Activated naive CD4-positive, alpha-beta T cell treated with anti-CD3 and anti-CD28 coated beads, Interleukin-2, amount 50 U/mL, for 16 hours (primary cell): Measurements from ENCODE around the gene TMC1.
"Not testable (repeated sequence)": the region's sequence is repeated elsewhere in the genome, so short reads cannot be mapped to it uniquely, and the experiment has no call there.

Experiments
- DNase-seq: peaks from one replicate; pipeline ENCODE4 v3.0.0-alpha.2; 2020

Gene TMC1

DNA sequence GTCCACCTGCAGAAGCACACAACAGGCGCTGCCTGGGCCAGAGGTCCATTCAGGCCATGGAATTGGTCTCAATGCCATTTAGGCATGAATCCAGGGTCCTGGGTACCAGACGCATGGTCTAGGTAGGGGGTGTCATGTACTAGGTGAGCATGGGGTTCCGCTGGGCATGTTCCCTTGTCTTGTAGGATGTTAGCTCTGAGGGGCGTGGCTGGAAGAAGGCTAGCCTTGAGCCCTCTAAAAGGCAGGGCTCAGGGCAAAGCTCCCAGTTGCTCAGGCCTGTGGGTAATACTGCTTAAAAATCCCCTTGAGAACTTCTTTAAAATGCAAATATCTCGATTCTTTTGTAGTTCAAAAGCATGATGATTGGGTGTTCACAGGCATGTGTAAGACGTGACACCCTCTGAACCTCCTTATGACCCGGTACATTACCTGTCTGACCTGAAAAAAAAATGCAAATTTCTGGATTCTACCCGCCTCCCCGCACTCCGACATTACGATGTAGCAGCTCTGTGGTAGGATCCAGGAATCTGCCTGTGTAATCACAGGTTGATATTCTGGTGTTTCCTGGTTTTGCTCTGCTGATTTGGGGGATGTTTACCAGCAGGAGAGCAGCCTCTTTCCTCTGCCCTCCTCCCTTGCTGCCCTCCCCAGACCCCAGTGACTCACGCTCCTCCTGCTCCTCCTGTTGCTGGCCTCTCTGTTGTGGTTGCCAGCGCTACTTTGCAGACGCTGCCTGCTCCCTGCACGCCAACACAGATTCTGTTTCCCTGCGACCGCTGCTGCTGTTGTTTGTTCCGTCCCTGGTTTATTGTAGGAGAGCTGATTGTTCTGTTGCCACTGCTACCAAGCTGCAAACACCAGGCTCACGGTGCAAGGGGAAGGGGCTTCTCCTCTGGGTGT lies 5.7 kb downstream of the TMC1 start:
- peak; percentile 74 for DNase-seq

DNA sequence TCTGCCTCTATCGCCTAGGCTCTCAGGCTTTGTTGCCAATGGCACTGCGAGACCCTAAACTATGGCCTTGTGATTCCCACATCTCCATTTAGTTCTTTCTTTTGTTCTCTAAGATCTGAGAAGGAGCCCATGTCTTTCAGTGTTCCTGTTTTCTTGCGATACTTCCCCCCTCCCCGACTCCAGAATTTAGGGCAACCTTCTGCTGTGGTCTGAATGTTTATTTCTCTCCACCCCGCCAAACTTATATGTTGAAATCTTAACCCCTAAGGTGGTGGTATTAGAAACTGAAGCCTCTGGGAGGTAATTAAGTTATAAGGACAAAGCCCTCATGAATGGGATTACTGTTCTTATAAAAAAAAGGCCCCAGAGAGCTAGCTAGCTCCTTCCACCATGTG lies 6.4 kb downstream of the TMC1 start:
- no peak for DNase-seq

DNA sequence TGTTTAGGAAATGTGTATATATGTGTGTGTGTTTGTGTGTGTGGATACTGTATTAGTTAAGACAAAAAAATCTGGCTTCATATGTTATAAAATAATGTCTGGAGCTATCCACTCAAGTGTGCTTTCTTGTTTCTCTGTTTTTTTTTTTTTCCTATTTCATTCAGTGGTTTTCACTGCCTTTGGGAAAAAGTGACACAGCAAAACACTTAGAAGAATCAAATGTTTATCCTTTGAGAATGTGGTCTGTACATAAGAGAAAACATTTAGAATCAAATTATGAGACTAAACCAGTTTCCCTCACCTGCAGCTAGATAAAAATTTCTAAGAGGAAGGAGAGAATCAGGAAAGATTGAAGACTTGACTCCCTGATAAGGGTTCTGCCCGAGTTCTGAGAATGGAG lies 8.1 kb downstream of the TMC1 start:
- no peak for DNase-seq

DNA sequence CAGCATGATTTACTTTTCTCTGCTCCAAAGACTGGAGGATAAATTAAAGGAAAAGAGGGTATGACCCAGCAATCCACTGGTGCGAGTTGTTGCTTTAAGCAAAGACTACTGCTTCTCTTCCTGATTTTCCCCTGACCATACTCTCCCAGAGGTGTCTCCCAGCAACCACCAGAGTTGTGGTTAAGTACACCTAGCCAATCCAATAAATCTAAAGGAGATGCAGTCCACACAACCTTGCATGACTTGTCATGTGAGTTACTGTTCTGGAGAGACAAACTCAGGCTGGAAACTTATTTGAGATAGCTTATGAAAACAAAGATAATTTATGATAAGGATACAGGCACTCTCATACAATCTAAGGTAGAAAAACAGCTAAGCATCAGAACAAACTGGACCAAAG lies 11.9 kb downstream of the TMC1 start:
- DNase-seq: no peak

DNA sequence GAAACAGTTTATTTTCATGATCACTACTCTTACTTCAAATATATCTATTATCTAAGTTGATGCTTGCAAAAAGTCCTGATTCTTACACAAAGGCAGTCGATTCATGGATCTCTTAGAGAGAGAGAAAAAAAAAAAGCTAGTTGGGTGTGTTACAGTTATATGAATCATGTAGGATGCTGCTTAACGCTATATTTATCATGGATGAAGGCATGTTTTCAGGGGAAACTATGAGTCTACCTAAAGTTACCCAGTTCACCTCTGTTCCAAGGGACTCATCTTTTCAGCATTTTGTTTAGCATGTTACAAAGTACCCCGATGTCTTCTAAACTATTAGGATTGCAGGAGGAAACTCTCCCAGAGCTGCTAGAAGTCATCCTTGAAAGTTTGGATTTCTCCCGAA lies 13.5 kb downstream of the TMC1 start:
- no peak for DNase-seq

DNA sequence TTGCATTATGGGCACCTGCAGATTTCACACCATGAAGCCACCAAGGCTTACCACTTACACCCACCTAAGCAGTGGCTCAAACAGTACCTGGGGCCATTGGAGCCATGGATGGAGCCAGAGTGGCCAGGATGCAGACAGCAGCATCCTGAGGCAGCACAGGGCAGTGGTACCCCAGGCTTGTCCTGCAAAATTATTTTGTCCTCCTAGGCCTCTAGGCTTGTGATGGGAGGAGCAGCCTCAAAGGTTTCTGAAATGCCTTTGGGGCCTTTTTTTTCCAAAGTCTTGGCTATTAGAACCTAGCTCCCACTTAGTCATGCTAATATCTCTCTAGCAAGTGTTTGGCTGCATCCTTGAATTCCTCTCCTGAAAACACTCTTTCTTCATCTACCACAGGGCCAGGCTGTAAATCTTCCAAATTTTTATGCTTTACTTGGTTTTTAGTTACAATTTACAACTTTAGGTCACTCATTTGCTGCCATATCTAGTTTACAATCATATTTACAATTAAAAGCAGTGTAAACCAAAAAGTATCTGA lies 15.7 kb downstream of the TMC1 start:
- DNase-seq: no peak

DNA sequence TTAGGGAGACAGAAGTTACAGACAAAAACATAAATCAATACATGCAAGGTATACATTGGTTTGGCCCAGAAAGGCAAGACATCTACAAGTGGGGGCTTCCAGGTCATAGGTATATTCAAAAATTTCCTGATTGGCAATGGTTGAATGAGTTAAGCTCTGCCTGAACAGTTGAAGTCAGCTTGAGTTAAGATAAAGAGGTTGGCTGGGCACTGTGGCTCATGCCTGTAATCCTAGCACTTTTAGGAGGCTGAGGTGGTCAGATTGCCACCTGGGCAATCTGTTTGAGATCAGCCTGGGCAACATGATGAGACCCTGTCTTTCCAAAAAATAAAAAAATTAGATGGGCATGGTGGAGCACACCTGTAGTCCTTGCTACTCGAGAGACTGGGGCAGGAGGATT lies 16.3 kb downstream of the TMC1 start:
- DNase-seq: no peak

DNA sequence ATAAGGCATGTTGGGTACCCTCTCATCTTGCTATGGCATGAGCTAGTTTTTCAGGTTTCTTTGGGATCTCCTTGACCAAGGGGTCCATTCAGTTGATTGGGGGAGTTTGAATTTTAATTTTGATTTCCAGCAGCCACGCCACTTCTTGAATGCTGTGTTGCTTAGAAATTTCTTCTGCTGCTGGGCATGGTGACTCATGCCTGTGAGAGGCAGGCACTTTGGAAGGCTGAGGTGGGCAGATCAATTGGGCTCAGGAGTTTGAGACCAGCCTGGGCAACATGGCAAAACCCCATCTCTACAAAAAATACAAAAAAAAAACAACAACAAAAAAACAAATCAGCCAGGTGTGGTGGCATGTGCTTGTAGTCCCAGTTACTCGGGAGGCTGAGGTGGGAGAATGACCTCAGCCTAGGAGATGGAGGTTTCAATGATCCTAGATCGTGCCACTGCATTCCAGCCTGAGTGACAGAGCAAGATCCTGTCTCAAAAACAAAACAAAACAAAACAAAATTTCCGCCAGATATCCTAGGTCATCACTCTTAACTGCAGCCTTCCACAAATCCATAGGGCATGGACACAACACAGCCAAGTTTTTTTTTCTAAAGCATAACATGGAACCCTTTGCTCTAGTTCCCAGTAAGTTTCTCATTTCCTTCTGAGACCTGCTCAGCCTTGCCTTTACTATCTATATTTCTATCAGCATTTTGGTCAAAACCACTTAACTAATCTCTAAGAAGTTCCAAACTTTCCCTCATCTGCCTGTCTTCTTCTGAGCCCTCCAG lies 17.7 kb downstream of the TMC1 start:
- no peak for DNase-seq

DNA sequence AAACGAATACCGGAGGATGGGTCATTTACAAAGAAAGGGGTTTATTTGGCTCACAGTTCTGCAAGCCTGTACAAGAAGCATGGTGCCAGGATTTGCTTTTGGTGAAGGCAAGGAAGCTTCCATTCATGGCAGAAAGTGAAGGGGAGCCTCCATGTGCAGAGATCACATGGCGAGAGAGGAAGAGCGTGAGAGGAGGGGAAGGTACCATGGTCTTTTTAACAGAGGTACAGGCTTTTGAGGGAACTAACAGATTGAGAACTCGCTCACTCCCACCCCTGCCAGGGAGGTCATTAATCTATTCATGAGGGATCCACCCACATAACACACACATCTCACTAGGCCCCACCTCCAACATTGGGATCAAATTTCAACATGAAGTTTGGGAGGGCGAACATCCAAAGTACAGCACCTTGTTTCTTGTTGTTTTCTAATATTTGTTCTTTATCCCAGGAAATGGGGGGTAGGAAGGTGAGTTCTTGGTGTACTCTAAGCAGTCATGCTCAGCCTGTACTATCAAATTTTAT lies 18.5 kb downstream of the TMC1 start:
- DNase-seq: no peak

DNA sequence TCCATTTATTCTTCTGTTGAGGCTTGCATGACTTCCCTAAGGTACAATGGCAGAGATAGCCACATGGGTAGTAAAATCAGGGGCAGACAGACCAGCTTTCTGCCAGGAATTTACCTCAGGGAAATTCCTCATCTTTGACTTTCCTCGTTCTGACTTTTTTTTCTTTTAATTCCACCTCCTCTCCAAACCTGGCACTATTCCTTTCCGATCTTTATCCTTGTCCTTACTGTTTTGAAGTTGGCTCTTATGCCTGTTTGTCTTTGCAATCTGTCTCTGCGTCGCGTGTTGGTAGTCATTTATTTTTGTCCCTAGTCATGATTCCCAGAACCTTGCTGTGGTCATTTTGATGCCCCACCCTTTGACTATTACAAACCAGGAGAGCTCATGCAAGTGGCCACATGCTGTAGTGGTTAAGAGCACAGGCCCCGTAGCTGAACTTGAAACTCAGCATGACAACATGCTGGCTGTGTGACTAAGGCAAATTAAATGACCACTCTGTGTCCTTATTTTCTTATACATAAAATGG lies 19.0 kb downstream of the TMC1 start:
- no peak for DNase-seq

DNA sequence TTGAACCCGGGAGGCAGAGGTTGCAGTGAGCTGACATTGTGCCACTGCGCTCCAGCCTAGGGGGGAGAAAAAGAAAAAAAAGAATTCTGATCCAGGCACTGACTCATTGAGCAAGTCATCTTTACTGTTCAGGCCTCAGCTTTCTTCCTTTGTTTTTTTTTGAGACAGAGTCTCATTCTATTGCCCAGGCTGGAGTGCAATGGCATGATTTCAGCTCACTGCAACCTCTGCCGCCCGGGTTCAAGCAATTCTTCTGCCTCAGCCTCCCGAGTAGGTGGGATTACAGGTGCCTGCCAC lies 21.1 kb downstream of the TMC1 start:
- not testable (repeated sequence) for DNase-seq

DNA sequence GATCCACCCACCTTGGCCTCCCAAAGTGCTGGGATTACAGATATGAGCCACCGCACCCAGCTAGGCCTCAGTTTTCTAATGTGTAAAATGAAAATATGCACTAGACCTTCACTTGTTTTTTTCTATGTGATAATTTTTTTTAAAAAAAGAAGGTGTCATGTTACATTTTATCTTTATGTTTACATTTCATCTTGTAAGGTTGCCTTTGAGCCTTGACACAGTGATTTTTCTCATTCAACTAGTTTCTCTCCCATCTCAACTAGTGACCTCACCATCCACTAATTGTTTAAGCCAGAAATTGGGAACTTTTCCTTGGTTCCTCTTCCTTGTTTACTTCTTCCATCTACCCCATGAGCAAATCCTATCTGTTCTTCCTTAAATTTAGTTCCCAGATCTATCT lies 21.5 kb downstream of the TMC1 start:
- no peak for DNase-seq

DNA sequence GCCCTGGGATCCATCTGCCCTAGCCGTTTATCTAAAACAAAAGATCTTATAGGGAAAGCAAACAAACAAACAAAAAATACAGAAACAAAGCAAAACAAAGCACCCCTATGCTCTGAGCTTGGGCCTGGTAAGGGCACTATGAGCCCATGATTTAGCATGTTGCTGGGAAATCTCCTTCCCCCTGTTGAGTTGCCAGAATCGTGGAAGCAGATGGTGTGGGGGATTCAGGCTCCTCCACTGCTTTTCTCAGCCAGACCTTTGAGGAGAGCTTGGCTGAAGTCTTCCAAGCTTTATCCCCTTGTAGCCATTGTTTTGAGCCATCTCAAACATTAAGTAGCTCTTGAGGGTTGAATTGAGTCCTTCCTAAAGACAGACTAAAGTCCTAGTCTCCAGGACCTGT lies 29.9 kb downstream of the TMC1 start:
- no peak for DNase-seq

DNA sequence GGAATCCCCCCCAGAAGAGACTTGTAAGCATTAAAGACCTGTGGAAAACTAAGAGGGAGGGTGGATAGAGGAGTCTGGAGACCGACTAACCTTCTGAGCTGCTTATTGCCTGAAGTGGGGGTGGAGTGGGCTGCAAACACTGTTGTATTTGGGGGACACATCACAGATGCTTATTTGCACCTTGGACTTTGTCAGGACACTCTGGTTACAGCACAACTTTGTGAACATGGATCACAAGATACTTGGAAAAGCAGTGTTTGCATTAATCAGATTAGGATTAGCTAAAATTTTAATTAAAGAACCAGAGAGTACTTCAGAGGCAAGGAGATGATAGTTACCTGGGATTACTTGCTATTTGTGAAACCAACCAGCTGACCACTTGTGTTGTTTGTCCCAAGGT lies 30.9 kb downstream of the TMC1 start:
- no peak for DNase-seq

DNA sequence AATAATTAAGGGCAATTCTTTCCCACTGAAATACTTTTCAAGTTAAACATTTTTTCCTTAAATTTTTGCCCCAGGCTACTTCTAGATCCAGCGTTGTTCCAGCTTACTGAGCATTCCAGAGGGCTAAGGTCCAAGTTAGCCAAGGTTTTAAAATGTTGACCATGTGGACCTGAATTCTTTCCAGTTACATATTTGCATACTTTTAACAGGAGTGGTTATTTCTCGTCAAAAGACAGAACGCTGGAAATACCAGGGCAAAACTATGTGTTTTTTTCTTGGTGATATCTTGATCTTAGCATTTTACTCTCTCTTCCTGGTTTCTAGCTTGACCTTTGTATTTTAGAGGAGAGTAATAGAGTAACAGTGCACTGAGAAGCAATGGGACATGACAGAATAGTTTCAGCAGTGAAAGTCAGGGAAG lies 32.8 kb downstream of the TMC1 start:
- DNase-seq: no peak

DNA sequence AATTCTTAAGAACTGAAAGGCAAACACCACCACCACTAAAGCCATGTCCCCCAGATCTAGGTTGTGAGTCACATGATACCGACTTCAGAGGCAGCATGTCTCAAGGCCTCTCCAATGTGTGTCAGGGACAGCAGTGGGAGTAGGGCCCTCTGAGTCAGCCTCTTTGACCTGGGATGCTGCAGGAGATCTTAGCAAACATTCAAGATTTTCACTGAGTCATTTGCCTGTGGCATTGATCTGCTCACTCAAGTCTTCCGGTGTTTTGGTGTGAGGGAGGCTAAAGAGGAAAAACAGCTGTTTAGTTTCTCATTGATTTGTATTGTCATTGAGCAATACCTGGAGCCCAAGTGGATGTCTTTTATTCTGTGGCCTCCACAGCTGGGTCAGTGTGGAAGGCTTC lies 36.1 kb downstream of the TMC1 start:
- DNase-seq: peak; percentile 44

DNA sequence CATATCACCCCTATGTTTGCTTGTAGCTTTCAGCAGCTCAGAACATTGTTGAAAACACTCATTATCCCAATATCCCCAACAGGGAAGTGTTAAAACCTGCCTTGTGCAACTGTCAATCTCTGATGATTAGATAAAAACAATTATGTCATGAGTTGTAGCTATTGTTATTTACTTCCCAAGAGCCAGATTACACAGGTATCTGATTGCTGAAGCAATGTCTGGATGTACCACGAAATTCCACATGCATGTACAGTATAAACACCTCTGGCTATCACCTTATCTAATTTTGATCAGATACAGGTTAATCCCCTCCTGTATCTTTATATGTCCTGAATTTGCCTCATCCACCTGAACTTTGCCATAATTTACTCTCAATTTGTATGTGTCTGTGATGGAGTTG lies 38.7 kb downstream of the TMC1 start:
- no peak for DNase-seq

DNA sequence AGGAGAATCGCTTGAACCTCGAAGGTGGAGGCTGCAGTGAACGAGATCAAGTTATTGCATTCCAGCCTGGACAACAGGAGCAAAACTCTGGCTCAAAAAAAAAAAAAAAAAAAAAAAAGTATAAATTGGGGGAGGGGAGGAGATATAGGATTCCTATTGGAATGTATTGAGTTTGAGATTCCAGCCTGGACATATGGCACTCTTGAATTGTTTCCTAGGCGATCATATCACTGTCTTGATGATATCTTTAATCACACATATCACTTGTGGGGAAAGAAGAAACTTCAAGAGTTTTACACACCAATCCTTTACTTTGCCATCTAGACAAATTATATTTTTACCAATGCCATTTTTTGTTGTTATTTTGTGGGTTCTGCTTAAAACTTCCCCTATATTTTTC lies 42.4 kb downstream of the TMC1 start:
- DNase-seq: no peak

DNA sequence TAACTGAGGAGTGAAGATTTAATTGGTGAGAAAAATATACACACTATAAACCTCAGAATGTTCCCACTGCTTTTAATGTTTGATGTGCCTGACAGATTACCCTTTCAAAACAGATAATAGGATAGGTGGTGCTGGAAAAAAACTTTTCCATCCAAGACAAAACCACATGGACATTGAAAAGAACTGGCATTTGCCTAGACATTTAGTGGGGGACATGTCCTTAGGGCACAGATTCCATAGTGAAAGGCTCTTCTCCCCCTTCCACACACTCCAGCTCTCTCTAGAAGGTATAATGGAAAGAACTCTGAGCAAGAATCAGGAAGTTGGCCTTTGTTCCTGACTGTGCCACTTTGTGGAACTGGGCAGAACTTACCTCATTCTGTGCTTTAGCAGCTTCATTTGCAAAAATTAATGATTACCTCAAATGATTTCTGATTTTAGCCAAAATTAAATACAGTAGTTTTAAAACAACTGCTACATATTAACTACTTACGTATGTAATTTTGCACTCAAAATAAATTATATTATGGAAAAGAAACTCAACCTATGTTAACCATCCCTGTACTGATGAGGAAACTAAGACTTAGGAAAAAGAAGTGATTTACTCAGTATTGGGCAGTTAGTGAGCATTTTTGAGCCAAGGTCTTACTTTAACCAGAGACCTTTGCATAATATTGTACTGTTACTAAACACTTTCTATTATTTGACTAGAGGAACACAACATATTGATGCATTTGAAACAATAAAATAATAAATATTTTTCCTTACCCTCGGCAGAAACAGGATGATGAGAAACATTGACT lies 43.3 kb downstream of the TMC1 start:
- DNase-seq: no peak

DNA sequence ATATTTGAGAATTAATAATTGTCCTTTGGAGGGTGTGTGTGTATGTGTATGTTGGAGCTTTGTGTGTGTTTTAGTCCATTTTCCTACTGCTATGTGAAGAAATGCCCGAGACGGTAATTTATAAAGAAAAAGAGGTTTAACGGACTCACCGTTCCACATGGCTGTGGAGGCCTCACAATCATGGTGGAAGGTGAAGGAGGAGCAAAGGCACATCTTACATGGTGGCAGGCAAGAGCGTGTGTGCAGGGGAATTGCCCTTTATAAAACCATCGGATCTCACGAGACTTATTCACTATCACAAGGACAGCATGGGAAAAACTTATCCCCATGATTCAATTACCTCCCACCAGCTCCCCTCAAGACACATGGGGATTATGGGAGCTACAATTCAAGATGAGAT lies 44.1 kb downstream of the TMC1 start:
- DNase-seq: no peak

DNA sequence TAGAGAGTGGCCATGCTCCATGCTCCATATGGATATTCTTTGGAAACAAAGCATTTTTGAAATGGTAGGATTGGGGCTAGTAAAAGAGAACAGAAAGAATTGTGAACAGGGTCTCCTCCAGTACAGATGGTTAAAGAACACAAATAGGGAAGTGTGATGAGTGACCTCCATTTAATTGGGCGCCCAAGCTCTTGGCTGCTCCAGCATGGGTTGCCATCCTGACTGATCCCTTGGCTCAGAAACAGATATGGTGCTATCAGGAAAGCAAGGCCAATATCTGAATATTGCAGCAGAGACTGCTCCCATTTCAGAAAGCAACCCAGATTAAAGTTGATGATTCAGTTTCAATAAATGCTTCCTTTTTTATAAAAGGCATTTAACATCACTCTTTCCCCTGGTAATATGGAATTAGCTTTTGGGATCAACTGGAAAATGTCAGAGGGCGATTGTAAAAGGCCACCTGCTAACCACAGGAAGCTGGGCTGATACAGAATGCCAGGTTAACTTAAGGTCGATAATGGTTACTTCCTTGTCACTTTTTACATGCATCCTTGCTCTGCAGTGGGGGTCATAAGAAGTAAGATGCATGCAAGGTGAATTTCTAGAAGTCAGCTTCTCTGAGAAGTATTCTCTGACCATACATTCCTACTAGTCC lies 52.9 kb downstream of the TMC1 start:
- DNase-seq: no peak

DNA sequence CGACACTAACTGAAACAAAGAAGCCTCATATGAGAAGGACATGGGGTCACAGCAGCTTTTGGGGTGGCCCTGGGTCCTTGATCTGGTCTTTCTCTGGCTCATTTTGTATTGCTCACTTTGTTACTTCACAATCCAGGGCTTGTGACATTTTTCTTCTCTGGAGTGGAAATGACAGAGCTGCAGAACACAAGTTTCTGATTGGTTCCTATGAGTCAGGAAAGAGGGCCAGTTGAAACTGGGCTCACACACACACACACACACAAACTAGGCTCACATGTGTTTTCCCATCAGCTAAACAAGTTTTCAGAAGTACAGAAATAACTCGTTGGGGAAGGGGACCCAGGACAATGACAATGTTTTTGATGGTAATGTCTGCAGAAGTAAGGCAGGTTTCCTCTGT lies 54.3 kb downstream of the TMC1 start:
- no peak for DNase-seq
